CD4-positive, alpha-beta T cell treated with Interleukin-6 for 4 hours (primary cell): Measurements from ENCODE around the gene METTL26.
A peak's percentile ranks its signal among the peaks of the same experiment; 100 is the strongest.

Experiments
- DNase-seq: peaks from one replicate; pipeline ENCODE4 v3.0.0-alpha.2; 2020; ENCODE audit warnings: mixed read lengths

The METTL26 gene

DNA sequence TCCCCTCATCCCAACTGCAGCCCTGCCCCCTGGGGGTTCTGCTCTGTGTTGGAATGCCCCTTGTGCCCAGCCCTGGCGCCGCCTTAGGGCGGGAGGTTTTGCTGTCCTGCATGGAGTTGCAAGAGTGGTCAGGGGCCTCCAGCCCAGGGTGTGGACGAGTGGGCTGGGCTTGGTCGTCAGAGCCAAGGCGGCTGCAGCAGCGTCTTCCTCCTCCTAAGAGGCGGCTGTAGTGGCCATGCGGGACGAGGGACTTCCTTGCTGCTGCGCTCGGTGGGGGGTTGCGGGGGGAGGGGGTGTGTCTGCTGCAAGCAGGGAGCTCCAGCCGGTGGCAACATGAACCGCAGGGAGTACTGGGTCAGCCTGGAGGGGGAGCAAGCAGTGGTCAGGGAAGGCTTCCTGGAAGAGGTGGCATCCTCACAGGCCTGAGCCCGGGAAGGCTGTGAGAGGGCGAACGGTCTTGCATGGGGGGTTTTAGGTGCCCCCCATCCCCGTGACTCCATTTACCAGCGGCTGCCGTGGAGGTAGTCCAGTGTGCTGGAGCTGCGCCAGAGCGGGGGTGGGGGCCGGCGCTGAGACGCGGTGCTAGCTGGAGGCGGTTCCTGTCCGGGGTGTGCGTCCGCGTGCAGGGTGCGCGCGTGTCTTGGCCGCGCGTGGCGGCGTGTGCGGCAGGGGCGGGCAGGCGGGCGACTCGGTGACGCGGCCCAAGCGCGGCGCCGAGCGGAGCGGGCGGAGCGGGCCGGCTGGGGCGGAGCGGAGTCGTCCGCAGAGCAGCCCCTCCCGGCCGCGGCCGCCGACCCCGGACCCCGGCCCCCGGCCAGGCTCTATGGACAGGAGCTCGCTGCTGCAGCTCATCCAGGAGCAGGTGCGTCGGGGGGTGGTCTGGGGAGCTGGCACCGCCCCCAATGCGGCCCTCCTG, 39.1 kb upstream of the METTL26 start, which contains the start of gene RHBDL1:
TSS of gene RHBDL1 (plus strand) at position 704 of the 916 bp plus-strand sequence. CDS start at position 824, 120 bp downstream.
- DNase-seq = no peak

DNA sequence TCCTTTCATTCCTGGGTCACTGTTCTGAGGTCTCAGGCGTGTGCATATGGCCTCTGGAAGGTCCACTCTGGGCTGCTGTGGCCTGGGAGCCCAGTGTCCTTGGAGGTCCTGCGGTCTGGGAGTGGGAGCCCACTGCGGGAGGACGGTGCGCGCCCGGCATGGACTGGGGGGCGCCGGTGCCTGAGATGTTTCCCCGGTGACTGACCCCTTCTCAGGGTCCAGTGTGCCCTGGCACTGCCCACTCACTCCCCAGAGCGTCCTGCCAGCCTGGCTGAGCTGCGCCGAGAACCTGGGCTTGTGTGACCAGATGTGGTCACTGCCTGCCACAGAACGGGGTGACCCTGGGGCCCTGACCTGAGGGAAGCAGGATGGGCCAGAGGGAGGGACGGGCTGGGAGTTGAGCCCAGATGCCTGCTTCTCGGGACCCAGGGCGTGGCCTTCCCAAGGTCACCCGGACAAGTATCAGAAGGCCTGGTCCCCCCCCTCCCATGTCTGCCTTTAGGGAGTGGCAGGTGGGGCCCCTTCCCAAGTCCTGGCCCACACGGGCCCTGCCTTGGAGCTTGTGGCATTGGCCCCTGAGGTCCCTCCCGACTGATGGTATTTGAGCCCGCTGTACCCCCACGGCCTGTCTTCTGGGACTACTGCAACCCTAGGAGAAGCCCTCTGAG, 38.2 kb upstream of the METTL26 start:
- DNase-seq = no peak

DNA sequence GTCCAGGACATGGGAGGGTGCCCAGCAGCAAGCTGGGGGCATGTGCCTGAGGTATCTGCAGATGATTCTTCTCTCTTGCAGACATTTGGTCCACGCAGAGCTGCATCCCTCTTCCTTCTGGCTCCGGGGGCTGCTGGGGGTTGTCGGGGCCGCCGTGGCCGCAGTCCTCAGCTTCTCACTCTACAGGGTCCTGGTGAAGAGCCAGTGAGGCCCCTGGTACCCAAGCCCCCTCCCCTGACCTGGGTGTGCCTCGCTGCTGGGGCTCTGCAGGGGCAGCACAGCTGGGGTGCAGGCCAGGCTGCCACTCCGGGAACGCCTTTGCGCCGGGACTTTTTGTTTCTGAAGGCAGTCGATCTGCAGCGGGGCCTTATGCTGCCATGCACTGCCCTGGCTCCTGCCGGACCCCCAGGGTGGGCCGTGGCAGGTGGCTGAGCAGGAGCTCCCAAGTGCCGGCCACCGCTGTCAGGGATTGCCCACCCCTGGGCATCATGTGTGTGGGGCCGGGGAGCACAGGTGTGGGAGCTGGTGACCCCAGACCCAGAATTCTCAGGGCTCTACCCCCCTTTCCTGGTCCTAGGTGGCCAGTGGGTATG, 37.4 kb upstream of the METTL26 start:
- DNase-seq = no peak

DNA sequence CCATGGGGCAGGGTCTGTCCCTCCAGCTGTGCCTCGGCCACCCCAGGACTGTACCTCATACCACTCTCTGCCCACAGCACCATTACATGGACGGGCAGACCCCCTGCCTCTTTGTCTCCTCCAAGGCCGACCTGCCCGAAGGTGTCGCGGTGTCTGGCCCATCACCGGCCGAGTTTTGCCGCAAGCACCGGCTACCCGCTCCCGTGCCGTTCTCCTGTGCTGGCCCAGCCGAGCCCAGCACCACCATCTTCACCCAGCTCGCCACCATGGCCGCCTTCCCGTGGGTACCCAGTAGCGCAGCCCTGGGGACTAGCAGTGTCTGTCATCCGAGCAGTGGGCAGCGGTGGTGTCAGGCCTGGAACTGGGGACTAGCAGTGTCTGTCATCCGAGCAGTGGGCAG, 36.7 kb upstream of the METTL26 start:
- DNase-seq = no peak

GRCh38 chr16:672371-672770, 36.3 kb upstream of the METTL26 start:
- DNase-seq = no peak

DNA sequence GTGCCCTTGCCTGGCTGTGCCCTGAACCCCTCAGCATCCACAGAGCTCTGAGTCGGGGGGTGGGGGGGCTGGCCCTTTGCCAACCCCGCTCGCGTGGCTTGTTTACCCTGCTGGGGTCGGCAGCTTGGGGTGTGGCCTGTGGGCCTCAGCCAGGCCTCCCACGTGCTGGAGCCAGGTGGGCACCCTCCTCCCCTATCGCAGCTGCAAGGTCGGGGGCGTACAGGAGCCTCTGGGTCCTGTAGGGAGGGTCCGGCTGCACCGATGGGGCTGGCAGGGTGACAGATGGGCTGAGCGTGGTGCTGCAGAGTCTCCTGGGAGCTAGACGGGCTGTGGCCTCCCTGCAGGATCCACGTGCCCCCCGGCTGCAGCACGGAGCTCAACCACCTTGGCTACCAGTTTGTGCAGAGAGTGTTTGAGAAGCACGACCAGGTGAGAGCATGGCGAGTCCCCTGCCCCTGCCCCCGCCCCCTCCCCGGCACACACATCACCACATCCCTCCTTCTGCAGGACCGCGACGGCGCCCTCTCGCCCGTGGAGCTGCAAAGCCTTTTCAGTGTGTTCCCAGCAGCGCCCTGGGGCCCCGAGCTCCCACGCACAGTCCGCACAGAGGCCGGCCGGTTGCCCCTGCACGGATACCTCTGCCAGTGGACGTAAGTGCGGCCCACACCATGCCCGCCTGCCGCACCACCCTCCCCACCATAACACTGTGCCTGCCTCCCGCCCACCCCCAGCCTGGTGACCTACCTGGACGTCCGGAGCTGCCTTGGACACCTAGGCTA, 35.4 kb upstream of the METTL26 start:
- DNase-seq = no peak

- DNase-seq = no peak
These were observed 34.6 kb upstream of the METTL26 start for GRCh38 chr16:670485-671352.

DNA sequence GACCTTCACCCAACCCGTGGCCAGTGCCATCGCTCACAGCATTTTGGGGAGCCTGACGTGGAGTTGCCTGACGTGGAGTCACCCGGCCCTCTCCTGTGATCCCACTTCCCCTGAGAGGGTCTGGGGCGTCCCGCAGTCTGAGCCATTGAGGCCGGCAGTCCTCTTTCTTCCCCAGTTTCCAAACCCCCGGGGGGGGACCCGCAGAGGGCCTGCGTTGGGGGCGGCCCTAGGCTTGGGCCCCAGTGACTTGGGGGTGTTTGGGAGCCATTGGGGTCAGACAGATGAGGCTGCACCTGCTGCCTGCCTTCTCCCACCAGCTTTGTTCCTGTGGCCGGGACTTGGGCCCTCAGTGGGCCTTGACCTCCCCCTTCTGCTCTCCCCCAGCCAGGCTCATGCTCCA, 33.6 kb upstream of the METTL26 start:
- DNase-seq = no peak

GRCh38 chr16:668519-669171, 32.5 kb upstream of the METTL26 start:
- no peak for DNase-seq

DNA sequence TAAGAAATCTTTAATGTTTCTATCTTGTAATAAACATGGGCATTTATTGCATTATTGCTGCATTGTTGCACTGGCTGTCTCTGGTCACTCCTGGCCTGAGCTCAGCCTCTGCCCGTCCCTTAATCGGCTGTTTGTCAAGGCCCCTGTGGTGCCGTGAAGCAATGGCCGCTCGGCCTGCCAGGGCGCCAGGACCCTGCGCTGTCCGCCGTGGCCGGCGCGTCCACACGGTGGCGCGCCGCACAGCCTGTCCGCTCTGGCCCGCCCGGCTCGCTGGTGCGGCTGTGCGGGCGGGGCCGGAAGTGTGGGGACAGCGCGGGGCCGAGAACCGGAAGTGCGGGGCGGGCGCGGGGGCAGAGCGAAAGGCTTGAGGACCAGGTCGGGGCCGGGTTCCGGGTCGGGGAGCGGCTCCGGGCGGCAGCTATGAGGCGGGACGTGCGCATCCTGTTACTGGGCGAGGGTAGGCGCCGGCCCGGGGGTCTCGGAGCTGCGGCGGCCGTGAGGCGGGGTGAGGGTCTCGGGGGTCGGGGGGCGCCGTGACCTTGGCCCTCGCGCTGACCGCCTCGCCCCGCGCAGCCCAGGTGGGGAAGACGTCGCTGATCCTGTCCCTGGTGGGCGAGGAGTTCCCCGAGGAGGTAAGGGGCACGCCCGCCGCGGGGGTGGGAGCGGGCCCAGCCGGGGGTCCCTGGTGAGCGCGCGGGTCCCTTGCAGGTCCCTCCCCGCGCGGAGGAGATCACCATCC, 31.8 kb upstream of the METTL26 start, which contains the start of gene RHOT2:
TSS of gene RHOT2 (plus strand) at position 353 of the 739 bp plus-strand sequence. CDS start at position 421, 68 bp downstream.
- DNase-seq = peak; percentile 95

GRCh38 chr16:667113-667779, 31.1 kb upstream of the METTL26 start:
- no peak for DNase-seq

DNA sequence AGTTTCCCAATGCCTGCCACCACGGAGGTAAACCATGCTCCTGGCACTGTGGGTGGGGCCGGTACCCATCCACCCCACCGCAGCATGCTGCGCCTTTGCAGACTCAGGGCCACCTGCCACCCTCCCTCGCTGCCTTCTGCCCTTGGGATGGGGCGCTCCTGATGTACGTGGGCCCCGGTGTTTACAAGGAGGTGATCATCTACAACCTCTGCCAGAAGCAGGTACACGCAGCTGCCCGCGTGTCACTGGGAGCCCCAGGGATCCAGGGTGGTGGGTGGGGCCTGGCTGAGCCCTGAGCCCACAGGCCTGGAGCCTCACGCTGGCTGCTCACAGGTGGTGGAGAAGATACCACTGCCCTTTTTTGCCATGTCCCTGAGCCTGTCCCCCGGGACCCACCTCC, 30.5 kb upstream of the METTL26 start:
- no peak for DNase-seq

DNA sequence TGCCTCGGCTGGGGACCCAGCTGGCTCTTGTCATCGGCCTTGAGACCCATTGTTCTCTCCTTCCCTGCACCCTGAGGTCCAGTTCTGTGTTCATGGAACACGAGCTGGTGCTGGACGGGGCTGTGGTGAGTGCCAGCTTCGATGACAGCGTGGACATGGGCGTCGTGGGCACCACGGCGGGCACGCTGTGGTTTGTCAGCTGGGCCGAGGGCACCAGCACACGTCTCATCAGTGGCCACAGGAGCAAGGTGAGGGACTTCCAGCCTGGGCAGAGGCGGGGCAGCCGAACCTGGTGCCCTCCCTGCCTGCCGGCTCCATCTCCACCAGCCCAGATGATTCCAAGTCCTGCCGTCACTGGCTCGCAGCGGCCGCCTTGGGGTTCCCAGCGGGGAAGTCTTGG, 26.5 kb upstream of the METTL26 start:
- no peak for DNase-seq

DNA sequence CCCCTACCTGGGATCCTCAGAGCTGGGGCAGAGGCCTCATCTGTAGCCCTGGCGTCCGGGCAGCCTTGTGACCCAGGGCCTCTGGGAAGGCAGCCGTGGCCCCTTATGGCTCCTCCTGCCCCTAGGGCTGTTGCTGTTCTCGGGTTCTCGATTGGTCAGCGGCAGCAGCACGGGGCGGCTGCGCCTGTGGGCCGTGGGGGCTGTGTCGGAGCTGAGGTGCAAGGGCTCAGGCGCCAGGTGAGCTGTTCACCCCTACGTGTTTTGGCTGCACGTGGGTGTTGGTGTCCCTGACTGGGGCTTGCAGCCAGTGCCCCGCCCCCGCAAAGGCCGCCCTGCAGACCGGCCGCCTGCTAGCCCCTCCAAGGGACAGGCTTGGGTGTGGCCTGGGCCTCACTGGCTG, 26.0 kb upstream of the METTL26 start:
- no peak for DNase-seq

DNA sequence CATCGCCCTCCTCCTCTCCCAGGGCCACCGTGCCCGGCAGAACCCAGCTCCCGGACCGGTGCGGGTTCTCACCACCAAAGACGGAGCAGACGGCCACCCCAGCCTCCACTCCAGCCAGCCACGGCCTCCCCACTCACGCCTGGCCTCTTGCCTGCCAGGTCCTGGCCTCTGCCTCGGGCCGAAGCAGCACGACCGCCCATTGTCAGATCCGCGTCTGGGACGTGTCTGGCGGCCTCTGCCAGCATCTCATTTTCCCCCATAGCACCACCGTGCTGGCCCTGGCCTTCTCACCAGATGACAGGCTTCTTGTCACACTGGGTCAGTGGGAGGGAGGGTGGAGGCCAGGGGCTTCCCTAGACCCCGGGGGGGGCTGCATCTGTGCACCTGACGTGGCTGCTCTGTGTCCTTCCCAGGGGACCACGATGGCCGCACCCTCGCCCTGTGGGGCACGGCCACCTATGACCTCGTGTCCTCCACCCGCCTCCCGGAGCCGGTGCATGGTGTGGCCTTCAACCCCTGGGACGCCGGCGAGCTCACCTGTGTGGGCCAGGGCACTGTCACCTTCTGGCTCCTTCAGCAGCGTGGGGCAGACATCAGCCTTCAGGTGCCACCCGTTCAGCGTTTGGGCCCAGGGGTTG, 25.2 kb upstream of the METTL26 start:
- DNase-seq = no peak

- DNase-seq = peak; percentile 80
These were observed 24.5 kb upstream of the METTL26 start for GRCh38 chr16:660459-661183.

DNA sequence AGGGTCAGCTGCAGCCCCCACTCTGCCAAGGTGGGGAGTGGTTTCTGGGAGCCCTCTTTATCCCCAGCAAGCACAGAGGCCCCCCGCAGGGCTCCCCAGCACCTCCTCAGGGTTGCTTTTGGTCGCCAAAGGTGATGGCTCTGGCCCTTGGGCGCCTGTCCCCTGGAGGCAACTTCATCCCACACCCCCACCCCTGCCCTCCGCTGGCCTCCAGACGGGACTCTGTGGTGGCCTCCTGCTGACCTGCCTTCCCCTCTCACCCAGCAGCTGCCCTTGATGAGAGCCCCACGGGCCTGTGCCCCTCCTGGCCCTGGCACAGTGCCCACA, 24.0 kb upstream of the METTL26 start:
- DNase-seq = no peak

GRCh38 chr16:659618-660017, 23.5 kb upstream of the METTL26 start:
- no peak for DNase-seq
